HG02981 (cell line): Measurements from ENCODE around the gene ABCC10.
"Not testable (repeated sequence)": the region's sequence is repeated elsewhere in the genome, so short reads cannot be mapped to it uniquely, and the experiment has no call there.

Source experiments
- ATAC-seq: cut with Tn5 transposase; IDR thresholded peaks from one replicate; pipeline ENCODE4 v1.9.1; 2021; ENCODE audit warnings: mild to moderate bottlenecking, moderate library complexity; ENCODE audit not compliant: unreplicated experiment

The ABCC10 gene

GRCh38 chr6:43494766-43495165 is 67.4 kb downstream of the ABCC10 start:
- no peak for ATAC-seq

GRCh38 chr6:43495409-43495941 is 68.1 kb downstream of the ABCC10 start:
- ATAC-seq: no peak

GRCh38 chr6:43496370-43497128 is 69.2 kb downstream of the ABCC10 start:
- no peak for ATAC-seq

GRCh38 chr6:43497129-43497396 is 69.7 kb downstream of the ABCC10 start:
- no peak for ATAC-seq

- no peak for ATAC-seq
These were observed 70.3 kb downstream of the ABCC10 start for GRCh38 chr6:43497689-43498088.

GRCh38 chr6:43498291-43498690 is 71.0 kb downstream of the ABCC10 start:
- not testable (repeated sequence) for ATAC-seq

GRCh38 chr6:43499028-43499815 is 71.9 kb downstream of the ABCC10 start:
- no peak for ATAC-seq
